Fibroblast of skin of right quadriceps (primary cell): ENCODE measurements around the gene RFT1.
A peak's percentile ranks its signal among the peaks of the same experiment; 100 is the strongest.

ENCODE experiments used
- DNase-seq: peaks from one replicate; pipeline ENCODE4 v3.0.0-alpha.2; 2013

Gene RFT1

GRCh38 chr3:53084310-53085001, 45.8 kb downstream of the RFT1 start:
- peak; percentile 57 for DNase-seq

GRCh38 chr3:53083949-53084309, 46.3 kb downstream of the RFT1 start:
- no peak for DNase-seq

GRCh38 chr3:53083521-53083920, 46.7 kb downstream of the RFT1 start:
- DNase-seq, result peak; percentile 71

- DNase-seq, result no peak
These were observed 47.5 kb downstream of the RFT1 start for GRCh38 chr3:53082736-53083135.

- DNase-seq, result no peak
These were observed 48.9 kb downstream of the RFT1 start for GRCh38 chr3:53081318-53081717.

- DNase-seq, result no peak
These were observed 49.5 kb downstream of the RFT1 start for GRCh38 chr3:53080612-53081205.

- no peak for DNase-seq
These were observed 50.3 kb downstream of the RFT1 start for GRCh38 chr3:53079791-53080555.

GRCh38 chr3:53079147-53079546, 51.1 kb downstream of the RFT1 start:
- DNase-seq, result no peak

GRCh38 chr3:53078656-53079055, 51.6 kb downstream of the RFT1 start:
- DNase-seq, result no peak

- no peak for DNase-seq
These were observed 52.6 kb downstream of the RFT1 start for GRCh38 chr3:53077476-53078220.

GRCh38 chr3:53075743-53076140, 54.5 kb downstream of the RFT1 start:
- no peak for DNase-seq

GRCh38 chr3:53074761-53075742, 55.2 kb downstream of the RFT1 start:
- no peak for DNase-seq

- DNase-seq, result no peak
These were observed 55.9 kb downstream of the RFT1 start for GRCh38 chr3:53074366-53074696.

GRCh38 chr3:53073553-53074365, 56.5 kb downstream of the RFT1 start:
- DNase-seq, result no peak

- peak; percentile 65 for DNase-seq
These were observed 57.3 kb downstream of the RFT1 start for GRCh38 chr3:53072653-53073552.

GRCh38 chr3:53071882-53072431, 58.3 kb downstream of the RFT1 start:
- no peak for DNase-seq

GRCh38 chr3:53069422-53070068, 60.7 kb downstream of the RFT1 start:
- no peak for DNase-seq

GRCh38 chr3:53068176-53068575, 62.1 kb downstream of the RFT1 start:
- DNase-seq, result no peak

GRCh38 chr3:53067567-53067966, 62.7 kb downstream of the RFT1 start:
- no peak for DNase-seq
